SK-N-MC (cell line): Measurements from ENCODE around the gene EXOC3L1.

Experiments used
- DNase-seq: peaks from one replicate; pipeline ENCODE4 v3.0.0-alpha.2; 2011; ENCODE audit warnings: low read depth, low spot score
- H3K27ac ChIP-seq: fragments of 200-600 bp; sonication (generic); 2 replicates; pipeline ENCODE4 v1.5.1; 2016; ENCODE audit warnings: mixed run types
- H3K36me3 ChIP-seq: fragments of 200-600 bp; sonication (generic); 2 replicates; pipeline ENCODE4 v1.6.1; 2017; ENCODE audit warnings: antibody characterized with exemption, low read length, mixed read lengths; ENCODE audit not compliant: insufficient read depth
- H3K4me3 ChIP-seq: fragments of 200-600 bp; sonication (generic); 2 replicates; pipeline ENCODE4 v1.5.1; 2016
- H3K9ac ChIP-seq: fragments of 200-600 bp; sonication (generic); 2 replicates; pipeline ENCODE4 v1.8.0; 2017; ENCODE audit warnings: mixed run types, mixed read lengths; ENCODE audit not compliant: insufficient read length
- H3K9me3 ChIP-seq: fragments of 200-600 bp; sonication (generic); 2 replicates; pipeline ENCODE4 v1.6.1; 2017; ENCODE audit warnings: low read depth, mild to moderate bottlenecking, antibody characterized with exemption, low read length, moderate library complexity, mixed read lengths
- EZH2 ChIP-seq: fragments of 200-600 bp; sonication (generic); IDR thresholded peaks from one replicate; pipeline ENCODE4 v1.6.1; 2017; ENCODE audit warnings: antibody characterized with exemption
- FOXP2 ChIP-seq: optimal IDR thresholded peaks from 2 replicates; pipeline ENCODE3; 2011; ENCODE audit warnings: mild to moderate bottlenecking, moderate library complexity; ENCODE audit not compliant: insufficient read depth; ENCODE audit errors: extremely low read length, control extremely low read depth
- POLR2AphosphoS5 ChIP-seq: IDR thresholded peaks from 2 replicates; pipeline ENCODE4 v1.6.1; 2012; ENCODE audit warnings: mild to moderate bottlenecking, low read depth, low read length, borderline replicate concordance

EXOC3L1 gene

GRCh38 chr16:67193536-67193935 is 3.6 kb upstream of the EXOC3L1 start:
- H3K9me3 ChIP-seq = no peaks in the 10 kb centered on the region
- no peak overlapping the region for H3K27ac ChIP-seq
- no peak for DNase-seq
- no peak overlapping the region; the same call in 1 of the 2 replicates for H3K4me3 ChIP-seq
- TF ChIP-seq EZH2 (no peak), FOXP2 (no peak), POLR2AphosphoS5 (no peak)
- peaks cover 18% of the 10 kb centered on the region; the same call in 1 of the 2 replicates for H3K36me3 ChIP-seq
- no peak overlapping the region for H3K9ac ChIP-seq

GRCh38 chr16:67192781-67193361 is 2.9 kb upstream of the EXOC3L1 start:
- Histone ChIP-seq H3K4me3 (peak overlapping the region; percentile 80), H3K9ac (peak overlapping the region; percentile 93), H3K36me3 (peaks cover 18% of the 10 kb centered on the region; the same call in 1 of the 2 replicates), H3K9me3 (no peaks in the 10 kb centered on the region), H3K27ac (no peak overlapping the region)
- DNase-seq = no peak
- TF ChIP-seq POLR2AphosphoS5 (no peak), EZH2 (no peak), FOXP2 (no peak)

- Histone ChIP-seq H3K9me3 (no peaks in the 10 kb centered on the region), H3K36me3 (peaks cover 18% of the 10 kb centered on the region; the same call in 1 of the 2 replicates), H3K9ac (peak within 1 kb of the TSS; percentile 93), H3K27ac (no peak within 1 kb of the TSS), H3K4me3 (peak within 1 kb of the TSS; percentile 80)
- TF ChIP-seq POLR2AphosphoS5 (peak; percentile 28; the same call in 1 of the 2 replicates), EZH2 (no peak)
- DNase-seq = no peak
Observed at GRCh38 chr16:67191995-67192681, 2.2 kb upstream of the EXOC3L1 start, which contains the start of gene E2F4. TSS of gene E2F4 (plus strand) at chr16:67192155. CDS start at chr16:67192228, 73 bp downstream.

DNA sequence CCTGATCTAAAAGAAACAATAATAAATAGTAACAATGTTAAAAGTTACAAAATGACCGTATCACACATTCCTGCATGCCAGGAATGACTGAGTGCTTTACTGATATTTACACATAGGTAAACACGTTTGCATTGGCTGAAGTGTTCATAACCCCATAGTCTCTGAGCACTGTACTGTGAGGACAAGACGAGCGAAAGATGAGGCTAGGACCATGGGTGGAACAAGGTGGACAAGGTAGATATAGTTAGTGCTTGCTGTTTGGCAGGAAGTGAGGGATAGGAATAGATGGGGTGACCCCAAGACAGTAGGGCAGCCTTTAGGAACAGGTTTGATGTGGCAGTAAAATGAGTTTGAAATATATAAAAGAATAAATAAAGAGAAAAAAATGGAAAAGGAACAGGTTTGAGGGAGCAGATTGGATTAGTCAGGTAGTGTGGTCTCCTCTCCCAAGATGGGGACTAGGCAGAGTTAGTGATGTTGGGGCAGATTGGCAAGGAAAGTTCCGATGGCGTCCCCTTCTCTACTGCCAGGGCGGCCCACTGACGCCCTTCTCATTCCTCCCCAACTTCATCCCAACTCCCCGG is 1.6 kb upstream of the EXOC3L1 start:
- Histone ChIP-seq H3K9me3 (no peaks in the 10 kb centered on the region), H3K36me3 (peaks cover 18% of the 10 kb centered on the region; the same call in 1 of the 2 replicates), H3K27ac (no peak overlapping the region), H3K9ac (peak overlapping the region; percentile 26), H3K4me3 (peak overlapping the region; percentile 80)
- no peak for DNase-seq
- TF ChIP-seq EZH2 = no peak
- no peak for TF ChIP-seq POLR2AphosphoS5

DNA sequence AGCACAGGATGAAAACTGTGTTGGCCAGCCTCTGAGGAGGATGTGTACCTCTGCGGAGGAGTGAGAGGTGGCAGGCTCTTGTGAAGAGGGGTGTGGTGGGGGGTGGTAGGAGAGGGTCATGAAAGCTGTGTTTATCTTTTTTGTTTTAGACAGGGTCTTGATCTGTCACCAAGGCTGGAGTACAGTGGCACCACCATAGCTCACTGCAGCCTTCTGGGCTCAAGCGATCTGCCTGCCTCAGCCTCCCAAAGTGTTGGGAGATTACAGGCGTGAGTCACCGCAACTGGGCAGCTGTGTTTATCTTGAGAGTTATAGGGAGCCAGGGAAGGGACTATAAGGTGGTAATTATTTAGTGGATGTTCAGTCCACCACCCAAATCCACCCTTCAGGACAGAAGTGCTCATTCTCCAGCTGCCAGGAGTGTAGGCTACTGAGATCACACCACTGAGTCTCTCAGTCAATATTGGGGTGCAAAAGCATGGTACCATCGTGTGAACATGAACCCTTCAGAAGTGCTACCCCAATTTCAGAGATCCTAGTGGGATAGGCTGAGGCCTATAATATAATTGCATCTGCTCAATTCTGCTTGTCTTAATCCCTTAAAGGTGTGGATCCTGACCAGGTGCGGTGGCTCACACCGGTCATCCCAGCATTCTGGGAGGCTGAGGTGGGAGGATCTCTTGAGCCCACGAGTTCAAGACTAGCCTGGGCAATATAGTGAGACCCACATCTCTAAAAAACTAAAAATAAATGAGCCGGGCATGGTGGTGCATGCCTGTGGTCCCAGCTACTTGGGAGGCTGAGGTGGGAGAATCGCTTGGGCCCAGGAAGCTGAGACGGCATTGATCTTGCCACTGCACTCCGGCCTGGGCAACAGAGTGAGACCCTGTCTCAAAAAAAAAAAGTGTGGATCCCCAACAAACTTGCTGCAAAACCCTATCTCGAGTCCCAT is 788 bp upstream of the EXOC3L1 start:
- Histone ChIP-seq H3K36me3 (peaks cover 15% of the 10 kb centered on the region; the same call in 1 of the 2 replicates), H3K9me3 (no peaks in the 10 kb centered on the region), H3K4me3 (no peak overlapping the region), H3K27ac (no peak overlapping the region), H3K9ac (no peak overlapping the region)
- no peak for DNase-seq
- no peak for TF ChIP-seq FOXP2
- no peak for TF ChIP-seq EZH2
- no peak for TF ChIP-seq POLR2AphosphoS5

GRCh38 chr16:67188798-67189197 is 1.1 kb downstream of the EXOC3L1 start:
- TF ChIP-seq POLR2AphosphoS5 = no peak
- no peak for TF ChIP-seq FOXP2
- Histone ChIP-seq H3K4me3 (no peak overlapping the region), H3K36me3 (no peaks in the 10 kb centered on the region), H3K9me3 (no peaks in the 10 kb centered on the region), H3K27ac (no peak overlapping the region), H3K9ac (no peak overlapping the region)
- DNase-seq = no peak

DNA sequence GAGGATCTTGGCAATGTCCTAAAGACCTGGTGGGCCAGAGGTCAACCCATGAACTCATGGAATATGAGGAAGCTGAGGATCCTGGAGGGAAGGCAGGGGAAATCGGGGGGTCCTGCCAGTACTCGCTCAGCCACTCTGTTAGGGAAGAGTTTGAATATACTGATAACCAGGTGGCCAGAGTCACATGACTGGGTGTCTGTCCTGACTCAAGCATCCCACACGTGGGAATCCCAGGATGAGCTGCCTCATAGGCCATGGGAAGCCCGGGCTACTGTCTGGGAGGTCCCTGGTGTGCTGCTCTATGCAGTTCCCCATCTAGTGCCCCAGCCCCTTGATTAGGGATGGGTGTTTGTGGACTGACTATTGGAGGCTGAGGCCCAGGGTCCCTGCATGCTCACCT is 1.6 kb downstream of the EXOC3L1 start:
- Histone ChIP-seq H3K27ac (no peak overlapping the region), H3K9ac (no peak overlapping the region), H3K4me3 (no peak overlapping the region), H3K36me3 (no peaks in the 10 kb centered on the region), H3K9me3 (no peaks in the 10 kb centered on the region)
- no peak for TF ChIP-seq POLR2AphosphoS5
- no peak for TF ChIP-seq EZH2
- TF ChIP-seq FOXP2 = no peak
- DNase-seq = no peak
